ENCODE measurements around the gene CELF4.
"Not testable (repeated sequence)": the region's sequence is repeated elsewhere in the genome, so short reads cannot be mapped to it uniquely, and the experiment has no call there.

Gene CELF4

DNA sequence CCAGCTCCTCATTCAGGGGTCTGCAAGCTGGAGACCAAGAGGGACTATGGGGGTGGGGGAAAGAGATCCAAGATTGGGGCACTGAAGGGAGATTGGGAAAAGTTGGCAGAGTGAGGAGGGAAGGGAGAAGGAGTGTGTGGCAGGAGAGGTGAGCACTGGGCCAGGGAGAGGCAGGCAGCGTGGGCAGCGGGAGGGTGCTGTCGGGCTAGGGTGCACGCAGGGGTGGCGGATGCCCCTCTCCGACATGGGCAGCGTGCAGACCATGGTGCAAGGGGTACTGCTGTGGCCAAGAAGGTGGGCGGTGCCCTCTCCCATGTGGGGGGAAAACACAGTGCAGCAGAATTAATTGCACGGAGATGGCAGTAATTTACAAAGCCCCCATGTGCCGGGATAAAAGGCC is 74.1 kb downstream of the CELF4 start:
- no peak for DNase-seq

GRCh38 chr18:37489998-37490397 is 75.6 kb downstream of the CELF4 start:
- DNase-seq, result no peak

GRCh38 chr18:37489011-37489410 is 76.6 kb downstream of the CELF4 start:
- DNase-seq, result no peak

GRCh38 chr18:37487400-37487867 is 78.2 kb downstream of the CELF4 start:
- no peak for DNase-seq

- no peak for DNase-seq
These were observed 78.8 kb downstream of the CELF4 start for GRCh38 chr18:37486848-37487247.

DNA sequence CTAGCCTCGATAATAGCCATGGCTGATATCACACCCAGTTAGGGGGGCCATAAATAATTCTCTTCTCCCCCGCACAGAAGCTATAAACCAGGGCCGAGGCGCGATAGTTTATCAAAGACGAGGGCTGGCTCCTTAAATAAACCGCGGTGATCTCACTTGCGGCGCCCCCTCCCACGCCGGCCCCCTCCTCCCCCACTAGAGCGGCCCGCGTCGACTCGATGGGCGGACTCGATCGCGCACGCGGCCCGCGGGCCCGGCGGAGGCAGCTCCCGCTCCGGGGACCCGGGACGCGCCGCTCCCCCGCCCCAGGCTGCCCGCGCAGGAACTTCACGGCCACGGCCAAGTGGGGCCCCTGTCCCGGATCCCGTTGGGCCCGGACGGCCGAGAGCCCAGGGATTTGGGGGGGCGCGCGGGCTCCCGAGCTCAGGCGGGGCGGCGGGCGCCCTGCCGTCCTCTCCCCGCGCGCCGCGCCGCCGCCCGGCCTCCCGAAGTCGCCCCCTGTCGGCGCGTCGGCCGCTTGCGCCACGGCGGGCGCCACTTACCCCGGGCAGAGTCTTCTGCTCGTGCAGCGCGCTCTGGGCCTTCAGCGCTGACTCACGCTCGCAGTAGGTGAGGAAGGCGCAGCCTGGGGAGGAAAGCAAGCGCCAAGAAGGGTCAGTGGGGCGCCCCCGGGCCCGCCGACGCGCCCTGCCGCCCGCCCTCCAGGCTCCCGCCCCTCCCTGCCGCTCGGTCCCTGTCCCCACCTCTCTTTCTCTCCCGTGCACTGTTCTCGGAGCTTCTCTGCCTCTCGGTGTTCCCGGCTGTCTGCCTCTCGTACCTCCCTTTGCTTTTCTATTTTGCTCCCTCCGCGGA is 80.4 kb downstream of the CELF4 start:
- DNase-seq, result peak; percentile 64

DNA sequence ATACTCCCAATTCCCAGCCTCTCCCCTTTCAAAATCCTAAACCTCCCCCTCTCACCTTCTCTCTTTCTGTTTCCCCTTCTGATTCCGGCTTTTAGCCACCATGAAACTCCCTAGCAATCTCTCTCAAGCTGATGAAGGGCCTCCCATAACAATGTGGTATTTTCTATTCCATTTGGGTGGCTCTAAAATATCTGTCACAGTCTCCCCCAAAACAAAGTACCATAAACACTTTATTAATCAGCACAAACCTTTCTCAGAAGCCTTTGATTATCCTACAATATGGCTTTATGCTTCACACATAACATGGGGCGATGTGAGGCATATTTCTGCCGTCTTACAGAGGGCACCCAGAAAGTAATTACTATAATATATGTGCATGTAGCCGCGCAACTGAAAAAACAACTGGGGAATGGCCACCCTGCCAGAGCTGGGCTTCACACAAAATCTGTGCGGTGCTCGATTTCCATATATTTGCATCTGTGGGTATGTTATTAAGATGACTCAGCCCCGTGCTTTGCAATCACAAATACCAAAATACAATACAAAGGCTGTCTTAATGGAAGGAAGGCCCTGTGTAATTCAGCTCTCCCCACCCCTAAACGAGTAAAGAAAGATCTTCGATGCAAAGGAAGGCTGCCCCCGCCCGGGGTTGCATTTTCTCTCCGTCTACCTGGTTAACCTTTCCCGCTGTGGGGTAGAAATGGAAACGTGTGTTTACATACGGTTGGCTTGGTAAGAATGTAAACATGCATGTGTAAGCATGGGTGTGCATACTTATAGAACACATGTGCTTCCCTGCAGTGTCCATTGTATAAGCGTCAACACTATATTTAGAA is 81.4 kb downstream of the CELF4 start:
- DNase-seq, result no peak

DNA sequence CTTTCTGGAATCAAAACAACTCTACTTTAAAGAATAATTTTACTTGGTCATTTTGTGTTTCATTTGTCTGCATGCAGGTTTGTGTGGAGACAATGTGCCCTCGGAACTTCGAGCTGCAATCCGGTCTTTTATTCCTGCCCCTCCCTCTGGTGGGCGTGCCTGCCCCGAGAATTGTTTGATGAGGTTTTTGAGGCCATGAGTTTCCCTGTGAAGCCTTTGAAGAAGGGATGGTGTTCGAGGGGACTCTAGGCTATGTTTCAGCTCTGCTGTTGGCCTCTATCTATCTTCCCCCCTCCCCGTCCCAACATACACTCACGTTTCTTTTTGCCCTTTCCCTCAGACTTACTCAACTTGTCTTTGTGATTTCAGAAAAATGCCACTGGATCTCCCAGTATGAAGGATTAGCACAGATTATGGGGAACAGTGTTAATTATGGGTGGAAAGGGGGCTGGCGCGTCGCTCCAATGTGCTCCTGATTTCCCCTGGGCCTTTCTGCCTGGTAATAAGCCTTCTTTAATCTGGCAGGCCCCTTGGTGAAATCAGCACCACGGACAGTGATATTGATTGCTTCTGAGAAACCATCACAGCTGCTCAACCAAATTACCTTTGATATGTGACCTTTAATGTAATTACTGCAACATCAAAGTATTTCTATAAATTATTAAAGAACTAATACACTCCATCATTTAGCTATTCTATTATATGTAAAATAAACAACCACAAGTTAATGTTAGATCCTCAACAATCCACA is 82.2 kb downstream of the CELF4 start:
- DNase-seq, result no peak

DNA sequence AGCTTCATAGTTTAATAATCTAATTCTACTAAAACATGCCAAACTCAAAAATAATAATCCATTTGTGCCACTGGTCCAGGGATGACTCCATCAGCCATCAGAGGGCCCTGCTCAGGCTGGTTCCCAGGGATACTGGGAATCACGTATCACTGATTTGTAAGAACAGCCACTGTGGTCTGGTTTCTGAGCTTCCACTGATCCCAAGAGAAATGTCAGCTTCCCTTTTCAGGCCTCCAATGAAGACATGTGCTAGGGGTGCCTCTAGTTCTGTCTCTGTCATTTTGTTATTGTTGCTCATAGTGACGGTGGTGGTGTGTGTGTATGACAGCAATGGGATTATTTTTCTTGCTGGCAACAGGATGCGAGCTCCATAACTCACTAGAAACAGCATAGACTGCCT is 83.2 kb downstream of the CELF4 start:
- DNase-seq, result no peak

DNA sequence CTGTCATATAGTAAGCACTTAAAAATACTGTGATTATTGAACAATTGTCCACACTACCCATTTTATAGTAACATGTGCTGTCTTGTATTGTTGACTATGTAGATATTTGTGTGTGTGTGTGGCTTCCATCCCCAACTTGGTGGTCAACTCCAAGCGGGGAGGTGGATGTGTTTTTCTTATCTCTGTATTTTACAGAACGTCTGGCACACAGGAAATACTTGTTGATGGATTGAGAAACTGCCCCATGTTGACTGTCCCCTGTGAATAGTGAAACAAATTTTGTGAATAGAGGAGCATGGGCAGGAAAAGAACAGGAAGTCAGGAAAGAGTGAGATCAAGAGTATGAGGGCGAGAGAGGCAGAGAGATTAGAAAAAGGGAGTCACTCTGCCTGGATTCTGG is 83.6 kb downstream of the CELF4 start:
- DNase-seq, result no peak

- DNase-seq, result no peak
These were observed 84.1 kb downstream of the CELF4 start for GRCh38 chr18:37481491-37481890.

GRCh38 chr18:37481072-37481471 is 84.5 kb downstream of the CELF4 start:
- no peak for DNase-seq

DNA sequence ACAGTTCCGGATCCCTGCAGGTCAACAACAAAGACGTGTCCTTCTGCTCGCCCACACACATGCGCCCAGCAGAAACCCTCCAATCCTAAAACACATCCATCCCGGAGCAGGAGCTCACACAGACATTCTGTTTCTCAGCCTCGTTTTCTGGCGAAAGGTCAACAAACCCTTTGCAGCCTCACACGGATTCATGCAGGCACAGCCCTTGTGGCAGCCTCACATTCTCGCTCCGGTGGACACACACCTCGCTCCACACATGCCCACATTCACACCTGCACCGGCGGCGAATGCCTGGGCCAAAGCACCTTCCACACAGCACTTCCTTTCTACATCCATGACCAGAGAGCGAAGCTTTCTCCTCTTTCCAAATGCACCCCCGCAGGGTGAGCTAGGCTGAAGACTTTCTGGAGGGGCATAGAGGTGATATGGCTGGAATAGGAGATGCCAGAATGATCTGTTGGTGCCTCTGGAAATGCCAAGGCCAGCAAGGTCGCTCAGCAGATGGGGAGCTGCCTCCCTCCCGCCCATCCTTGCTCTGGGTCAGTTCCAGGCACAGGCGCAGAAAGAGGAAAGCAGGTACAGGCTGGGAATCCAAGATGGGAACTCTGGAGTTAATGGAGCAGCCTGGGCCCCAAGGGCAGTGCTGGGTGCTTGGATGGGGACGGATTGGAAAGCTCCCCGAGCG is 88.8 kb downstream of the CELF4 start:
- no peak for DNase-seq

DNA sequence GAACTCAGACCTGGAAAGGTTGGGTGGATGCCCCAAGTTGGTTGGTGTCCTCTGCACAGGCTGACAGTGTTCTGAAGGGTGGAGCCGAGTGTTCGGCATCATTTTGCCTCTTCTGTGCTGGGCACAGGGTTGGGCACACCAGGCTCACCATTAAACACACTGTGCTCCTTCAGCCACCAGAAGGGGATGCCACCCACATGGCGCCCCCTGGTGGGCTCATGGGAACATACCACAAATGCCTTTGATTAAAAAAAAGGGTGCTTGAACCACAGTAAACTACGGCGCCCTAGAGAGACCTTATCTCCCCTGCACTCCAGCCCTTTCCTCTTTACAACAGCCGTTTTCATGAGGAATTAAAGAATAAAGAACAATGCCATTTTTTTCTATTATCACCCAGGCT is 89.4 kb downstream of the CELF4 start:
- peak; percentile 48 for DNase-seq

GRCh38 chr18:37473195-37473840 is 92.3 kb downstream of the CELF4 start:
- DNase-seq, result no peak

DNA sequence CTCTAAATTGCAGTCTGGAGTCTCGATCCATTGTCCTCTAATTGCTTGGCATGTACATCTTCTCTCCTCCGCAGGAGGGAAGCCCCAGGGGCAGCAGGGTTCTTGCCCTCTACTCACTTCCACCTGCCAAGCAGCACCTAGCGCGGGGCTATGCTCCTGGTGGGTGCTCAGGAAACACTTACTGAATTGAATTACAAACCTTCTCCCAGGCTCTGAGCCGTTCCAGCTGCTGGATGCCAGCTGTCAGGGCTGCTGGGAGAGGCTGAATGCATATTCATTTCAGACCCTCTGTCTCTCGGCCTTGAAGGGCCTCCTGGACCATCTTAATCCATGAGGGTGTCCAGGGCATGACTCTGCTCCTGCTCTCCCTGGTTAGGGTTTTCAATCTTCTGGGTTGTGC is 94.0 kb downstream of the CELF4 start:
- DNase-seq, result peak; percentile 21

DNA sequence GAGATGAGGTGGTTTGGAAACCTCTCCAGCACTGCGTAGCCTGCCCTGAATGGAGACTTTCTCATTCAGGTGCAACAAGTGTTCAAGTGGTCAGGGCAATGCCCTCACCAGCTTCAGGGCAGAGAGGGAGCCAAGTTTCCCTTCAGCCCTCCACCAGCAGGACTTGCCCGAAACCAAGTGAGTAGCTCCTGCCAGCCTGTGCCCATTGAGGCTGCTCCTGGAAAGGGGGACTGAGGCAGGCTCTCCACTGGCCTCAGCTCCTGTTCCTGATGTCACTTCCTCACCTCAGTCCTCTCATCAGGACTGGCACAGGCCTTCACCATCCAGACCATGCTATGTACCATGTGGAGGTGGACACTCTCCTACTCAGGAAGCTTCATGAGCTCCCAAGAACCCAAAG is 94.6 kb downstream of the CELF4 start:
- no peak for DNase-seq

GRCh38 chr18:37467002-37467662 is 98.5 kb downstream of the CELF4 start:
- DNase-seq, result no peak

DNA sequence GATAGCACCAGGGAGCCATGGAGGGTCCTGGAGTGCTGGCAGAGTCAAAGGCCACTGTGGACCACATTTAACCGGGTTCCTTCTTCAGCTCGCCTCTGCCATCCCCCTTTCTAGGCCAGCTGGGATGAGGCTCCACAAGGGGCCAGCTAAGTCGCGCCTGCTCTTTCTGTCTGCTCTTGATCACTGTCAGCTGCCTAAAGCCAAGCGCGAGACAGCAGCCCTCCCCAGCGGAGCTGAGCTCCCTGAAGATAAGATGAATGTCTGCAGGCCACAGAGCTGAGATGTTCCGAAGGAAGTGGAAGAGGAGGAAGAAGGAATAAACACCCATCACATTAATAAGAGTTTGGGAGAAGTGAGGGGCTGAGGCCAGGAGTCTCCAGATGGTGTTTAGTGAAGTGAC is 99.6 kb downstream of the CELF4 start:
- DNase-seq, result no peak

DNA sequence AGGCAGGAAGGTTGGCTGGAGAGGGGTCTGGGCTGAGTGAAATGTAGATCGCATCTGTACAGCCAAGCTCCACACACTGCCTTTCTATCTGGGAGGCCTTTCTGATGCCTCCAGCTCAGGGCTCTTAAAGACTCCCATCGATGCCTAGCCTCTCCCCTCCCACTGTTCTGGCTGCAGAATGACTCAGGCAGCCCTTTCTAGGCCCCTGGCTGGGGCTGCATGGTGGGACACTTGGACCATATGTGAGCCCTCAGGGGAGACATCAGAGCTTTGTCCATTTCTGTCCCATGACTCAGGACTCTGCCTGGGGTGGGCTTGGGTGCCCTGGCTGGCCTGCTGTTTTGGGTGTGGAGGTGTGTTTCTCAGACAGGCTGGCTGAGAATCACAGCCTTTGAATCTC is 101.3 kb downstream of the CELF4 start:
- DNase-seq, result no peak

- not testable (repeated sequence) for DNase-seq
These were observed 104.3 kb downstream of the CELF4 start for GRCh38 chr18:37461329-37461728.

DNA sequence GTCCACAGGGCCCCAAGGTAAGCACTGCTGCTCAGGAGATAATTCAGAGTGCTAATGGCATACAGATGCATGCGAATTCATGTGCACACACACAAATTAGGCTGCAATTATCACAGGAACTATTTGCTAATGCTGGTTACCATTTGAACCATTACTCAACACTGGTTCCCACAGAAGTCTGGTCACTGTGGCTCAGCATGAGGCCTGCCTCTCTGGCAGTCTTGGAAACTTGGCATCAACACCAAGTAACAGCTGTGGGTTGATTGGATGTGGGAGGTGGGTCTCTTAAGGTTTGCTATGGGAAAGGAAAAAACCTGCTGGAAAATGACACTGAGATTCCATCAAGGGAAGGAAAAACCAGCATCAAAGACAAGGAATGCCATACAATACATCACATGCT is 105.0 kb downstream of the CELF4 start:
- no peak for DNase-seq
